GM18499 (cell line): ENCODE measurements around the gene SEMA5A.
"Not testable (repeated sequence)": the region's sequence is repeated elsewhere in the genome, so short reads cannot be mapped to it uniquely, and the experiment has no call there.

Experiments used
- ATAC-seq: cut with Tn5 transposase; IDR thresholded peaks from one replicate; pipeline ENCODE4 v1.9.1; 2021; ENCODE audit warnings: moderate number of reproducible peaks; ENCODE audit not compliant: insufficient read depth, unreplicated experiment

The SEMA5A gene

DNA sequence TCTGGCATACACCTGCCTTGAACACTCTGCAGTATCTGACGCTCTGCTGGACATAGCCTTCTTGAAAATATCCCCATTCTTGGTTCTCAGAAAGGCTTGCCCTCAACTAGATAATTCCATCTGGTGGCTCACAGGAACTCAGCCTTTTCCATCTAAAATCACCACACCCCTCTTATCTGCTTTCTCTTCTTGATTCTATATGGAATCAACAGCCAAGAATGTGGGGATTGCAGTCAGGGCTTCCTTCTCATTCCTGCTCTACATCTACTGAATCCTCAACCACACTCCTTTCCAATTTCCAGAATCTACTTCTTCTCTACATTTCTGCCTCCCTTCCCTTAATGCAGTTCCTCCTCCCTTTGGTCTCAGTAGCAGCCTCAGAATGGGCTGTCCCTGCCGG lies 170.1 kb downstream of the SEMA5A start:
- ATAC-seq: no peak

DNA sequence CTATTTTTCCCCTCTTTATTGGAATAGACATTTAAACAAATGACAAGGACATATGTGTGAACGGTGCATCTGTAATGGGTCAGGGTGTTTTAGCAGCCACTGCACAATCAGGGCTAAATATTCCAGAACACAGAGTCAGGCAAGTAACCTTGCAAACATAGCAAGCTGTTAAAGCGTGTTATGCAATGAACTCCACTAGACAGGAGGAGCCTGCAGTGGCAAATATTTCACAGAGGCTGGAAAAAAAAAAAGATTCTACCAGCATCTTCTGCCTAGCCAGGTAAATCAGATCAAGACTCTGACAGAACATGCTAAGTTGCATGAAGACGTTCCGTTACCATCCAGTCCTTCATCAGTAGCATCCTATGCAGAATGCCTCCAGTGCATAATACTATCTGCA lies 171.8 kb downstream of the SEMA5A start:
- ATAC-seq: no peak

GRCh38 chr5:9373571-9373970 lies 172.3 kb downstream of the SEMA5A start:
- ATAC-seq: no peak

- no peak for ATAC-seq
Measured at GRCh38 chr5:9370256-9370655, 175.6 kb downstream of the SEMA5A start.

DNA sequence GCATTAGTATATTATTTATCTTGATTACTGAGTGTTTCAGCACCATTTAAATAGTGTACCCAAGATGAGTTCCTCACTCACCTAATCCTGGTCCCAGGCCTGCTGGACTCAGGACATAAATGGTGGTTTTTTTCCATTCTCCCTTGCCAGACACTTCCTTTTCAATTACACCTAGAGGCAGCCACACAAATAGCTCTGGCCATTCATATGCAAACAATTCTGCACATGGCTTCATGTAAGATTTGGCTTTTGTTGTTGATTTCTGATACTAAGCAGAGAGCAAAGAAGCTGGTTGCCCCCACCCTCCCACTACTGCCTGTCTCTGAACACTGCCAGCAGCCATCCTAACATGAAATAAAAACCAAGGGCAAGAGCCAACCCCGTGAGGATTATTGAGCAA lies 180.4 kb downstream of the SEMA5A start:
- no peak for ATAC-seq

DNA sequence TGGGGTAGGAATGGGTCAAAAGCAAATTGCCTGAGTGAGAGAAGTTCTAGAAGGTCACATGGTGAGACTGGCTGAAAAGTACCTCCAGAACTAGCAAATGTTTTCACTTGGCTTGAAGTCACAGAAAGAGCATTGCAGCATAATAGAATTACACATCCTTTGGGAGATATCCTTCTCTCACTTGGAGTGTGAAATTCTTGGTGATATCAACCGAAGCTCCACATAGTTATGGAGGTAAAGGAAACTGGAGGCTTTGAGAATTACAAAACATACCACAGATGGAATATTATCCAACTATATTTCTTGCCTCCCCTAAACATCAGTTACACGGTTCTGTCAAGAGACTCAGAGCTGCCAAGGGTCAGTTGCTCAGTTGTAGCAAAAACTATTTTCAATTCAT lies 182.4 kb downstream of the SEMA5A start:
- ATAC-seq: no peak

GRCh38 chr5:9363026-9363425 lies 182.8 kb downstream of the SEMA5A start:
- no peak for ATAC-seq

DNA sequence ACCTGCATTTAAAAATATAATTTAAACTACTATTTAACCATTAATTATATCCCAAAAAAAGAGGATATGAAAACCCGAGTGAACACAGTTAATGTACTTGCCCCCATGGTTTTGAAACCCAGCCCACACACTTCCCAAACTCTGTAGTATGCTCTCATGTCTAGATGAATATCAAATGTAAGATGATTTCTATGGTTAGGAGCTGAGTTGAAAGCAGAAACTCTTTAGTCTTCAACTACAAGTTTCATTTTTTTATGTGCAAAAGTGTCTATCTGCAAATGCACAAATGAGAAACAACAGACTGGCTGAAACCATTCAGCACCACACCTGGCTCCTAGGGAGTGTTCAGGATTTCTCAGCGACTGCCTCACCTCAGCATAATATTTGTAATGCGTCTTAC lies 183.3 kb downstream of the SEMA5A start:
- ATAC-seq: no peak

GRCh38 chr5:9361835-9362234 lies 184.0 kb downstream of the SEMA5A start:
- peak; percentile 40 for ATAC-seq

DNA sequence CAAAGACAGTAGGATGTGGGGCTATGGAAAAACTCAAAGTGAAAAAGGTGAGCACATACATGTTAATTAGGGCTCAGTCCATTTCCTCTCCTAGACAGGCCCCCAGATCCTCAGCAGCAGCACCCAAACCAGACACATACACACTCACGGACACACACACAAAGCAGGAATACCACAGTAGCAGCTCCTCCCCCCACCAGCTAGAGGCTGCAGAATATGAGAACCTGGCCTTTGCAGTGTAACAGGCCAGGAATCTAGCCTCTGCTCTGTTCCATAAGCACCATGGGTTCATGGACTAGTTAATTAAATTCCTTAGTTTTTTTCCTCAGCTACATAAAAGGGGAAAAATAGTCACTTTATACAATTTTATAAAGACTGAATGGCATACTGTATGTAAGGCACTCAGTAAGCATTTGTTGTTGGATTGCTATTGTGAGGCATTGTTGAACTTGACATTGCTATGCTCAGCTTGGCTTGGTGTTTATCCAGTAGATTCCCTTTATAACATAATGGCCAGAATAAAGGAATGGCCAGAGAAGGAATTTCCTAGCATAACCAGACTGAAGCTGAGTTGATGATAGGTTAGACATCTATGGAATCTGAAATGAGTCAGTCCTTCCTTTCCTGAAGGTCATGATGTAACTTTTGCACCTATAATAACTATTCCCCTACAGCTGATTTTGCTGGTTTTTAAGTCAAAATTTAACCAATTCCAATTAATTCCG lies 186.8 kb downstream of the SEMA5A start:
- ATAC-seq: no peak

DNA sequence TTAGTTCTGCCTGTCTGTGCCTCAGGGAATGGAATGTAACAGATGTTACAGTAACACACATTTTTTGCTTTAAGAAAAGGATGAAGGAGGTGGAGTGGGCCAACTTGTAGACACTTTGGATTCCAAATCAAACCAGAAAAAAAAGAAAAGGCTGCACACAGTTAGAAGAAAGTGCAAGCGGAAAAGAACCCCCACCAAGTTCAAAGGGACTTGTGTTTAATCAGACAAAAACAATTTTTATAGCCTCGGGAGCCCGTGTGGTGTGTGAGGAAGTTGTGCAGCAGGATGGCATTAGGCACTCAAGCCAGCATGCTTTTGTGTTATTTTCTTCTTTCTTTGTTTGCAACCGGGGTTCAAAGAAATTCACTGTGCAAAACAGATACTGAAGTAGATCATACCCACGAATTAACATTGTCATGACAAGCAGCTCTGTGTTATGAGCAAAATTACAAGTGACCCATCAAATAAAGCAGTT lies 189.5 kb downstream of the SEMA5A start:
- no peak for ATAC-seq

DNA sequence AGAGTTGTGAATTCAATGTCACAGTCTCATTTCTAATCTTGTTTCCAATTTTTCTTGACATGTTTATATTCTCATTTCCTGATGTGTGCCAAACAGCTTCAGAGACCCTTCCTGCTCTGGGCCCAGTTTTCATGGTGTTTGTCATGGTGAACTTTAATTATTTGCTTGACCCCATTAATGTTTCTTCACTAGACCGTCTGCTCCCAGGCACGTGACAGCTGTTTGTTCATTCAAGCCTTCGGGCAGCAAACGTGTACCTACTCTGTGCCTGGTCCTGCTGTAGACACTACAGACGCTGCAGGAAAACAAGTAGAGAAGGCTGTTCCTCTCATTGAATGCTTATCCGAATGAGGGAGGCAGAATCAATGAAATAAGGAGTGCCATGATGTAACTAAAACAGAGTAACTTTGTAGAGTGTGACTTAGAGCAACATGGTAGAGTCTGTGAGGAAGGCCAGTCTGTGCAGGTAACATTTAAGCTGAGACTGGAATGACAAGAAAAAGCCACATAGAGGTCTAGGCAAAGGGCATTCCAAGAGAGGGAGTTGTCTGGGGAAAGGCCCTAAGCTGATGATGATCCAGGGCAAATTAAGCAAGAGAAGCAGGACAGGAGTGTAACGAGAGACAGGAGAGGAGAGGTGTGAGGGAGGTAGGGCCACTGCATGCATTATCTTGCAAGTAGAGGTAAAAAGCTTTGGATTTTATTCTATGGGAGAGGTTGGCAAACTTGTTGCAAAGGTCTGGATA lies 191.4 kb downstream of the SEMA5A start:
- no peak for ATAC-seq

- ATAC-seq: not testable (repeated sequence)
Measured at GRCh38 chr5:9353048-9353447, 192.8 kb downstream of the SEMA5A start.

- ATAC-seq: no peak
Measured at GRCh38 chr5:9351546-9351945, 194.3 kb downstream of the SEMA5A start.

- ATAC-seq: no peak
Measured at GRCh38 chr5:9350301-9350797, 195.5 kb downstream of the SEMA5A start.

- no peak for ATAC-seq
Measured at GRCh38 chr5:9348401-9348996, 197.4 kb downstream of the SEMA5A start.

GRCh38 chr5:9347541-9348295 lies 198.2 kb downstream of the SEMA5A start:
- no peak for ATAC-seq

DNA sequence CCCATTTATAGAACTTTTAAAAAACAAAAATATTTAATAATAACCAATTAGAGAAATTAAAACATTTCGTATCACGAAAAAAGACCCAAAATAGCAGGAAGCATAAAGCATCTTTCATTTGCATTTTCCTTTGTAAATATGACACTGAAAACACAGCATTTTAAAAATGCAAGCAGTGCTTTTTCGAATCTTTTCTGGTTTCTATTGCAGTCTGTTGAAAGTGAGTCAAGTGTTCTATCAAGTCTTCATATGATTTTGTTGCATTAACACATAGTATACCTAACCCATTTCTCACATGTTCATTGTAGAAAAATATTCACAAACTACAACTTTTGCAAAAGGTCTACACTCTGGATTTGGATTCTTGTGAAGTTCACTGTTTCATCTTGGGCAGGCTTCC lies 198.8 kb downstream of the SEMA5A start:
- ATAC-seq: no peak

GRCh38 chr5:9344751-9345240 lies 201.1 kb downstream of the SEMA5A start:
- no peak for ATAC-seq

DNA sequence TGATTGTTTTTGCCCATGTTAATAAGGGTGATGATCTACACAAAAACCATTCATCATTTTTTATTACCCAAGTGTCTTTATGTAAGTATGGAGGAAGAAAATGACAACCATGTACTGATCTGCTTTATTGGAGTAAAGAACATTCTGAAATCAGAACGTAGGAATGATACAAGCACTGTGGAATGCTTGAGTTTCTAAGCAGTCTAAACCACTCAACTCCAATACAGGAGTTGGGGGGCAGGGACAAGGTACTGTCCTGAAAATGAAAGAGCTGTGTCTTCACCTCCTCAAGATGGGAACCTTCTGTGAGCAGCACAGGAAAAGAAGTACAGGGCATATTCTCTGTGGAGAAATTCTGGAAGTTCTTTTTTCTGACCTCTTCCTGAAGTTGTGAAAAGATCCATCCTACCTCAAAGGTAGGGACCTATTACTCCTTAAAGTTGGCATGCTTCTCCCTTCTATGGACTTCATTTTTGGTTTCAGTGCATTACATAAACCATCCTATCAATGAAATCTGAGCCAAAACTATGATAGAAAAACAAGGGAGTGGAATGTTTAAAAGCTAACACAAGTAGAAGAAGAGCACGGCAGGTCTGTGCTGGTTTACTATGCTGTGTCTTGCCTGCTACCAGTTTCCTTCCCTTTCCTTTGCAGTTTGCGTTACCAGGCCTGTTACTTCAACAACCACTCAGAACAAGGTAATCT lies 202.6 kb downstream of the SEMA5A start:
- ATAC-seq: no peak
